Effector CD8-positive, alpha-beta T cell (primary cell): ENCODE measurements around the gene TPR.

ENCODE experiments used
- DNase-seq: peaks from one replicate; lab custom pipeline; 2025; lab: John Stamatoyannopoulos, UW

The TPR gene

DNA sequence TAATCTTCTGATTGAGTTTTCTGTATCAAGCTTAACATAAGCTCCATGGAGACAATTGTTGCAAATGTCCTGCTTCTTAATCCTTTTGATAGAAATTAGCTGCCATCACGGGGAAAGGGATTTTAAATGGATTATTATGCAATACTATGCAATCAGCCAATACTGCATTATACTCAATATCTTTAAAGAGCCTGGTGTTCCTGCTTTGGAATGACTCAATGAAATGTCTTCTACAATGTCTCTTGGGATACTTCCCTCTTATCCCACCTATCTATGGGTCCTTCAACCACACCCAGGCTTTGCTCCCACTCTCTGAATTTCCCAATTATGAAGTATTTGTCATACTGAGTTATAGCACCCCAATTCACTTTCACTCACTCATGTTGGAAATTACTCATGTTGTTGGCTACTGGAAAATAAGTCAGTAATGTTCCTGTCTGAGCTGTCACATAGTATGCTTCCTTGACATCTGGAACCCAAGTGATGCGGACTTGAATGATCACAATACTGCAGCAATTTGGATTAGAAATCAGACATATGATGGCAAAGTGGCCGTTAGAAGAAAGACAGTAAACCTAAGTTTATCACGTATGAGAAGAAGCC, 85.0 kb downstream of the TPR start:
- DNase-seq: no peak

DNA sequence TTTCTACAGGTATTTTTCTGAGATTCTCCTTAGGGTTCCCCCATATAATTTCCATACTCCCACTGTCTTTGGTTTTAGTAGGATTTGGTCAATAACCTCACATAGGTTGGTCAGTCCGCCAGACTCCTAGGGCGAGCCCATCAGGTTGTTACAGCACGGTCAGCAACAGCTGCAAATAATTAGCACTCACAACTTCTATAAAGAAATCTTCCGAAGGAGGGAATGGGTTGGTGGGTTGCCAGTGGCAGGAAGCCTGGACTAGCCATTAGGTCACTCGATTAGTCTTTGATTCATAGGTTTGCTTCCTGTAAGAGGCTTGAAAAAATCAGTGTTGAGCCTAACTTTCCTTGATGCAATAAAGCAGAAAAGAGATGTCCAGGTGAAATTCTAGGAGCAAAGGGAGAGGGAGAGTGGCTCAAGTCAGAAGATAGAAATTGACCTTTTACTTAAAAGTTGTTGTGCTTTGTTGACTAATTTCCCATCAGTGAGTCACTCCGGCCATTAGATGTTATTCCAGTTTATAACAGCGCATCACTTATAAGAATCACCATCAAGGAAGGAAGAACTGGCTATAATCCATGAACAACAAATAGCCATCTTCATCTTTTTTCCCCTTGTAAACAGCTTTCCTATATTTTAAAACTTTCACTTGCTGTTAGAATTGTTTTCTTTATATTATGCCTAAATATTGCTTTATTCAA, 88.3 kb downstream of the TPR start:
- no peak for DNase-seq

DNA sequence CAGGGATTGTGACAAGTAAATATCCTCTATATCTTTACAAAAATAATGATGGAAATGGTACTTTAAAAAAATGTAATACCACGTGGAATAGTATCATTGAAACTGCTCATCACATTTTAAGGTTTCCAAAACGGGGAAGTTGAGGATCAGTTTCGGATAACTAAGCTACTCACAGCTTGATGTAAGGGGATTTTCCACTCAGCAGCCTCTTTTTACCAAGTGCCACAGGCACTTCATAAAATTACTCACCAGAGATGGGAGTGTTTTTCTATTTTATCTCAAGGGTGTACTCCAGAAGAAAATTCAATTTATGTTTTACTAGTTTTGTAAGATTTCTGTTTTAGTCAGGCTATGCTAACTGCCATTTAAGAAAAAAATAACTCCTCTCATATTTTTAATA, 91.7 kb downstream of the TPR start:
- no peak for DNase-seq

GRCh38 chr1:186282466-186282865, 92.6 kb downstream of the TPR start:
- DNase-seq: no peak

DNA sequence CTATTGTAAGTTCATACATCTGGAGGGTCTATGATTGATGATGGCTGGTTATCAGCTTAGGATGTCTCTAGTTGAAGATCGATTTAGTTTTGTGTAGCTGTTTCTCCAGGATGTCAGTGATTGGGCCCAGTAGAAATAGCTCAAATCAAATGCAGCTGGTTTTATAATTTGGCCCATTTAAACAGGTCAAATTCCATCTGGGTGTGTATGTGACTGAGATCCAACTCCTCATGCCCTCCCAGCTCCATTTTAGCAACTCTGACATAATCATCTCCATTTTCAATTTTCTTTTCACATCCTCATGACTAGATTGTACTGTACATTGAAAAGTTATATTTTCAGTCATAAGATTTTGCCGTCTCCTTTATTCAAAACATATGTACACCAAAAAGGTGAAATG, 99.2 kb downstream of the TPR start:
- no peak for DNase-seq

DNA sequence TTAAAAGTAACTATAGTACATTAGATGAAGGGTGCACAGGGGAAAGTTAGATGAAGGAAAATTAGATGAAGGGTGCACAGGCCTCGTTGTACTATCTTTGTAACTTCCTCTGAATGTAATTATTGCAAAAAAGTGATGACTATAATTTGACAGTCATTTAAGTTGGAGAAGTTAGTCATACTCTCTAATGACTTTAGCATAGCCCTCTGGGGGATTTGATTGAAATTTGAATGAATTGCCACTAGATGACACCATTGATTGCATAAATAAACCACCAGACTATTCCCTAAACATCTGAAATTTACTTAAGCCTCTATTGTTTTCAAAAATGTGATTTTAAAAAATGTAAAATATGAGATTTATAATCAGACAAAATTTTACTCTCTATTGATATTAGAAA, 102.6 kb downstream of the TPR start:
- no peak for DNase-seq

DNA sequence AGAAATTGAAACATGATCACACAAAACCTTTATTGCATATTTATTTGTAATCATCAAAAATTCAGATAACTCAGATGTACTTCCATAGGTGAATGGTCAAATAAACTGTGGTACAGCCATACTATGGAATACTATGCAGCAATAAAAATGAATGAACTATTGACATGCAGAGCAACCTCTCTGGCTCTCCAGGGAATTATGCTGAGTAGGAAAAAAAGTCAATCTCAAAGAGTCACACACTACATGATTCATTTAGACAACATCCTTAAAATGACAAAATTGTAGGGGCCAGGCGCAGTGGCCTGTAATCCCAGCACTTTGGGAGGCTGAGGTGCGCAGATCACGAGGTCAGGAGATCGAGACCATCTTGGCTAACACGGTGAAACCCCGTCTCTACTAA, 104.0 kb downstream of the TPR start:
- no peak for DNase-seq
